HG03025 (cell line): ENCODE data around the gene AQP7.
"Not testable (repeated sequence)": the region's sequence is repeated elsewhere in the genome, so short reads cannot be mapped to it uniquely, and the experiment has no call there.

Source experiments
- ATAC-seq: cut with Tn5 transposase; IDR thresholded peaks from one replicate; pipeline ENCODE4 v1.9.1; 2021; ENCODE audit warnings: mild to moderate bottlenecking, moderate library complexity; ENCODE audit not compliant: unreplicated experiment, low FRiP score

The AQP7 gene

GRCh38 chr9:33377089-33377715 lies 25.2 kb downstream of the AQP7 start:
- ATAC-seq: no peak

- ATAC-seq: no peak
These were observed 26.5 kb downstream of the AQP7 start for GRCh38 chr9:33375841-33376321.

GRCh38 chr9:33375238-33375840 lies 27.0 kb downstream of the AQP7 start:
- ATAC-seq: no peak

GRCh38 chr9:33374634-33375237 lies 27.6 kb downstream of the AQP7 start:
- no peak for ATAC-seq

- no peak for ATAC-seq
These were observed 28.2 kb downstream of the AQP7 start for GRCh38 chr9:33374190-33374589.

- ATAC-seq: no peak
These were observed 29.5 kb downstream of the AQP7 start for GRCh38 chr9:33372900-33373299.

- no peak for ATAC-seq
These were observed 35.3 kb downstream of the AQP7 start for GRCh38 chr9:33366979-33367480.

- ATAC-seq: not testable (repeated sequence)
These were observed 37.6 kb downstream of the AQP7 start for GRCh38 chr9:33364814-33365213.

GRCh38 chr9:33364127-33364526 lies 38.2 kb downstream of the AQP7 start:
- ATAC-seq: no peak

GRCh38 chr9:33358641-33359040 lies 43.7 kb downstream of the AQP7 start:
- ATAC-seq: not testable (repeated sequence)

- no peak for ATAC-seq
These were observed 46.4 kb downstream of the AQP7 start for GRCh38 chr9:33355933-33356332.

- no peak for ATAC-seq
These were observed 47.6 kb downstream of the AQP7 start for GRCh38 chr9:33354651-33355211.

- ATAC-seq: no peak
These were observed 50.8 kb downstream of the AQP7 start for GRCh38 chr9:33351547-33351946.

- ATAC-seq: no peak
These were observed 52.1 kb downstream of the AQP7 start for GRCh38 chr9:33350310-33350709.

- no peak for ATAC-seq
These were observed 52.6 kb downstream of the AQP7 start for GRCh38 chr9:33349743-33350142.

- no peak for ATAC-seq
These were observed 53.4 kb downstream of the AQP7 start for GRCh38 chr9:33348998-33349397.

- ATAC-seq: no peak
These were observed 55.8 kb downstream of the AQP7 start for GRCh38 chr9:33346564-33346963.

- ATAC-seq: no peak
These were observed 58.2 kb downstream of the AQP7 start for GRCh38 chr9:33344145-33344544.

GRCh38 chr9:33341182-33341581 lies 61.2 kb downstream of the AQP7 start:
- ATAC-seq: no peak

GRCh38 chr9:33340186-33340585 lies 62.2 kb downstream of the AQP7 start:
- no peak for ATAC-seq
